NCI-H446 (cell line): ENCODE measurements around the gene PFKFB3.

ENCODE experiments used
- DNase-seq, 2 experiments: peaks; one replicate each; lab custom pipeline; 2025; lab: John Stamatoyannopoulos, UW

Gene PFKFB3

GRCh38 chr10:6300784-6301460 lies 98.2 kb downstream of the PFKFB3 start:
- no peak for DNase-seq

- DNase-seq: no peak
Measured at GRCh38 chr10:6301488-6302075, 98.8 kb downstream of the PFKFB3 start.
